Stimulated activated naive CD8-positive, alpha-beta T cell treated with anti-CD3 and anti-CD28 coated beads, Interleukin-15, amount 100 ng/mL, for 72 hours (primary cell): Measurements from ENCODE around the gene ESRRG.
"Not testable (repeated sequence)": the region's sequence is repeated elsewhere in the genome, so short reads cannot be mapped to it uniquely, and the experiment has no call there.

ENCODE experiments used
- ATAC-seq: fragments of 150-1000 bp; cut with Tn5 transposase; 2 replicates; pipeline ENCODE4 v1.10.0; 2021; ENCODE audit warnings: mild to moderate bottlenecking, moderate library complexity
- DNase-seq, 2 donors: peaks; one replicate each; pipeline ENCODE4 v3.0.0; 2021 to 2022
- H3K27ac Mint-ChIP-seq, 2 donors: one replicate each; pipeline ENCODE4 v1.8.0; 2022; ENCODE audit warnings: mild to moderate bottlenecking in 2 of 2, mixed read lengths in 2 of 2, moderate library complexity in 2 of 2
- H3K27me3 Mint-ChIP-seq: one replicate; pipeline ENCODE4 v1.8.0; 2022; ENCODE audit warnings: mixed read lengths
- H3K4me1 Mint-ChIP-seq: one replicate; pipeline ENCODE4 v1.8.0; 2022; ENCODE audit warnings: mild to moderate bottlenecking, mixed read lengths
- H3K4me3 Mint-ChIP-seq, 2 donors: one replicate each; pipeline ENCODE4 v1.8.0; 2022; ENCODE audit warnings: mild to moderate bottlenecking in 2 of 2, mixed read lengths in 2 of 2, moderate library complexity in 1 of 2
- H3K9me3 Mint-ChIP-seq, 2 donors: one replicate each; pipeline ENCODE4 v1.8.0; 2022; ENCODE audit warnings: mixed read lengths in 2 of 2

Gene ESRRG

GRCh38 chr1:216722821-216723220 is 408 bp downstream of the ESRRG start:
- Mint-ChIP-seq H3K4me3 (no peak overlapping the region), H3K4me1 (peaks cover 10% of the 10 kb centered on the region), H3K27ac (no peak overlapping the region), H3K27me3 (peaks cover 14% of the 10 kb centered on the region), H3K9me3 (peaks cover 0 to 4% of the 10 kb centered on the region in 2 donors)
- DNase-seq (no peak), ATAC-seq (no peak)

DNA sequence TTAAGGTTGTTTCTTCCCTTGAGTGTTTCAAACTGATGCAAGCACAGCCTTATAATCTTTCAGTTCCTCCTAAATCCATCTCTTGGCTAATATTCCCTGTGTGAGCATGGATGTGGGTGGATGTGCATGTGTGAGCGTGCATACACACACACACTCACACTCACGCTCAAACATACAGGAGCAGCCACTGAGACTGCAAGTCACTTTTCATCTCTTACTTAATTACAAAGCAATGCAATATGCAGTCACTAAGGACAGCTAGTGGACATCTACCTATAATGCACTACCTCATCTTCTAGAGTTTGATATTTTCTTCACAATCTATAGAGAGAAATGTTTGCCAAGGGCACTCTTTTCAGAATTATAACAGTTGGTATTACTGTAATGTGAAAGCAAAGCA is 1.4 kb downstream of the ESRRG start:
- no peak overlapping the region for H3K27ac Mint-ChIP-seq
- no peak overlapping the region for H3K4me3 Mint-ChIP-seq
- ATAC-seq (no peak), DNase-seq (no peak)
- peaks cover 14% of the 10 kb centered on the region for H3K27me3 Mint-ChIP-seq
- no peaks in the 10 kb centered on the region for H3K9me3 Mint-ChIP-seq
- peaks cover 10% of the 10 kb centered on the region for H3K4me1 Mint-ChIP-seq

DNA sequence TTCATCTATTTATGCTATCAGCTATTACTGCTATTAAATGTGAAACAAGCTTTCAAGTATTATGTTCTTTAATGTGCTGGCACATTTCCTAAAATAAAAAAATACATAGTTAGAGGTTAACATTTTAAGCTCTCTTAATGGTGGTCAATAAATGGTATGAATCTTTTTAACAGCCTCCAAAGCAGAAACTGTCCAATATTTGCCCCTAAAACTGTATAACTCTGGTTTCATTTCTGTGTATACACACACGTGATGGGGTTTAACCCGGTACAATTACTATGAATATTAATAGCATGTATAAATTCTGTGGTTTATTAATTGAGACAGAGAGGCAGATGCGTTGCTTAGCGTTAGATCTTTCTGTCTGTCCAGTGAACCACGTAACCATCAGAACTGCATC is 2.2 kb downstream of the ESRRG start:
- DNase-seq: no peak
- H3K27me3 Mint-ChIP-seq: peaks cover 14% of the 10 kb centered on the region
- H3K9me3 Mint-ChIP-seq: no peaks in the 10 kb centered on the region
- no peak for ATAC-seq
- peaks cover 10% of the 10 kb centered on the region for H3K4me1 Mint-ChIP-seq
- no peak overlapping the region for H3K4me3 Mint-ChIP-seq
- H3K27ac Mint-ChIP-seq: no peak overlapping the region

GRCh38 chr1:216711712-216712111 is 11.5 kb downstream of the ESRRG start:
- Mint-ChIP-seq H3K9me3 (no peaks in the 10 kb centered on the region), H3K4me1 (no peaks in the 10 kb centered on the region), H3K4me3 (no peak overlapping the region), H3K27me3 (no peaks in the 10 kb centered on the region), H3K27ac (no peak overlapping the region)
- no peak for ATAC-seq
- DNase-seq: no peak

DNA sequence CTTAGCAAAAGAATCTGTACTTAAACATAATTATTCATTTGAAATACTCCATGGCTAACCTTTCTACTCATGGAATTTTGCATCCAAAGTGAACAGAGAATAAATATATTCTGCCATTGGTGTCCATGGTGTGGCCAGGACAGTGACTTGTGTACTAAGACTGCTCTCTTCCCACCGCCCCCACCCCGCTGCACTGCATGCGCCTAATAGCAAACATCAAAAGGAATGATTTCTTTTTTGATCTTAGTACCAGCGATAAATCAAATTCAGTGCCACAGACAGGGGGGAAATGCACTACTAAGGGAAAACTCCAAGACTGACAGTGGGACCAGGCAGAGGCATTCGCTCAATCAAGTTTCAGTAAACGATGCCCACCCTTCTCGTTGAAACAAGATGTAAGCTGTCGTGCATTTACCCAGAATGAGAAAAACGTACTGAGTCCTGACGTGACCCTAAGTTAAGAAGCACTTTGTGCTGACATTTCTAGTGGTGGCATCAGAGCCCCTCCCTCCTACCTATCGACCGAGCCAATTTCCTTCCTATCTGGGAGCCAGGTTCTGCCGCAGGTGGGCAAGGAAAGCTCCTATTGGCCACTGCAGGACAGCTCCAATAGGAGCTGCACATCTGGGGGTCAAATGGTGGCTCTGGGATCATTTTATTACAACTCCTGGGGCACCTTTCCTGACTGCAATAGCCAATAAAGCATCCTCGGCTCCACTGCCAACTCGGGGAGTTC is 12.5 kb downstream of the ESRRG start:
- H3K9me3 Mint-ChIP-seq: no peaks in the 10 kb centered on the region
- ATAC-seq: no peak

GRCh38 chr1:216710055-216710454 is 13.2 kb downstream of the ESRRG start:
- no peaks in the 10 kb centered on the region for H3K4me1 Mint-ChIP-seq
- DNase-seq: no peak
- H3K4me3 Mint-ChIP-seq: no peak overlapping the region
- H3K9me3 Mint-ChIP-seq: no peaks in the 10 kb centered on the region
- no peaks in the 10 kb centered on the region for H3K27me3 Mint-ChIP-seq
- H3K27ac Mint-ChIP-seq: no peak overlapping the region
- ATAC-seq: no peak

More for the DNA sequence above, 12.5 kb downstream of the ESRRG start:
- DNase-seq: no peak
- Mint-ChIP-seq H3K4me1 (no peaks in the 10 kb centered on the region), H3K4me3 (no peak overlapping the region), H3K27ac (no peak overlapping the region), H3K27me3 (no peaks in the 10 kb centered on the region)

- Mint-ChIP-seq H3K27me3 (no peaks in the 10 kb centered on the region), H3K27ac (no peak overlapping the region), H3K4me1 (no peaks in the 10 kb centered on the region), H3K9me3 (no peaks in the 10 kb centered on the region), H3K4me3 (no peak overlapping the region)
- ATAC-seq (no peak), DNase-seq (no peak)
Measured at GRCh38 chr1:216705676-216706075, 17.6 kb downstream of the ESRRG start.

GRCh38 chr1:216704065-216704464 is 19.2 kb downstream of the ESRRG start:
- H3K4me3 Mint-ChIP-seq, H3K9me3 Mint-ChIP-seq, H3K4me1 Mint-ChIP-seq, DNase-seq, ATAC-seq, H3K27ac Mint-ChIP-seq, H3K27me3 Mint-ChIP-seq: not testable (repeated sequence)

DNA sequence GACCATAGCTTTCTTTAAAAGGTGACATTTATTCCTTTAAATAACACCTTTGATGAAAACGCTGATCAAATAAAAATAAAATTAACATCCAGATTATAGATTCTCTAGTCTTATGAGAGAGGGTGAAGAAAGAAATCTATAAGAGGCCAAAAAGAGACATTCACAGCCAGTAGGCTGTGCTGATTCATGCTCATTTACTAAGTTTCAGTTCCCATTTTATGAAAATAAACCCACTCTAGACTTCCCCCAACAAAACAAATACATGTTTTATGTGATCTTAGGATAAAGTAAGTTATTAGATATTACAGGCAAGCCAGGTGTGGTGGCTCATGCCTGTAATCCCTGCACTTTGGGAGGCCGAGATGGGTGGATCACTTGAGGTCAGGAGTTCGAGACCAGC is 21.1 kb downstream of the ESRRG start:
- Mint-ChIP-seq H3K27me3 (no peaks in the 10 kb centered on the region), H3K9me3 (no peaks in the 10 kb centered on the region), H3K4me1 (no peaks in the 10 kb centered on the region), H3K27ac (no peak overlapping the region), H3K4me3 (no peak overlapping the region)
- no peak for DNase-seq
- ATAC-seq: no peak

DNA sequence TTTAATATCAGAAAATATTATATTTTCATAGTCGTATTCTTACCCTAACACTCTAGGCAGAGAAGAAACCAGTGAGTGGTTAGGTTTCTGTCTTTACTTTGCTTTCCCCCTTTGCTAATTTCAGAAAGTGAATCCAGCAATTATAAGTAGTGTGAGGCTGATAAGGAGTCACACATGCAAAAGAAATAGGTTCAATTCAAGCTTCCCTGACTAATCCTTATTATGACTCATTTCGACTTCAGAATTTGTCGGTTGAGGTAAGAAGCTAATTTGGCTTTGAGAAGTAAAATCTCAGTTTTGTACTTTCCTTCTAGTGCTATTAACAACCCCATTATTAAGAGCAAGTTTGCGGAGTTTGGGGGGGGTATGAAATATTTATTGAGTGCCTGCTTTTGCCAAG is 22.4 kb downstream of the ESRRG start:
- Mint-ChIP-seq H3K4me3 (no peak overlapping the region), H3K27me3 (no peaks in the 10 kb centered on the region), H3K9me3 (no peaks in the 10 kb centered on the region), H3K27ac (no peak overlapping the region), H3K4me1 (no peaks in the 10 kb centered on the region)
- ATAC-seq (no peak), DNase-seq (no peak)

- no peaks in the 10 kb centered on the region for H3K4me1 Mint-ChIP-seq
- no peak for ATAC-seq
- H3K27ac Mint-ChIP-seq: no peak overlapping the region
Measured at GRCh38 chr1:216691710-216692109, 31.5 kb downstream of the ESRRG start.

DNA sequence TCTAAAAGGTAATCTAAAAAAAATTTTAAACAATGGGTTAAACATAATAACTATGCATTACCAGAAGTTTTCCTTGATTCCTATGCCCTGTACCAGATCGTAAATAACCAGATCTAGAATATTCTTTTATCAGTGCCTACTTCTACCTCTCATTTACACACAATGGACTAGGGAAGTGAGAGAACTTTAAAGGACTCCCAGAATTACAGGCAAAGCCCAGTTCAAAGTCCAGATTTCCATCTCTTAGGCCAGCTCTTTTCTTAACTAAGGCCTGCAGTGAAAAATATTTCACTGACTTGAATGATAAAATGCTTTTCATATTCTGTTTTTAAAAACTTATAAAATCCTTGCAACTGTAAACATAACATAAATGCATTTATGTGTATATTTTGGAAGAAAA is 32.6 kb downstream of the ESRRG start:
- H3K4me1 Mint-ChIP-seq: no peaks in the 10 kb centered on the region
- no peak overlapping the region for H3K4me3 Mint-ChIP-seq
- H3K9me3 Mint-ChIP-seq: no peaks in the 10 kb centered on the region
- DNase-seq (no peak), ATAC-seq (no peak)
- H3K27me3 Mint-ChIP-seq: no peaks in the 10 kb centered on the region
- H3K27ac Mint-ChIP-seq: no peak overlapping the region

More at GRCh38 chr1:216691710-216692109, 31.5 kb downstream of the ESRRG start:
- DNase-seq: no peak
- Mint-ChIP-seq H3K27me3 (no peaks in the 10 kb centered on the region), H3K4me3 (no peak overlapping the region), H3K9me3 (no peaks in the 10 kb centered on the region)

DNA sequence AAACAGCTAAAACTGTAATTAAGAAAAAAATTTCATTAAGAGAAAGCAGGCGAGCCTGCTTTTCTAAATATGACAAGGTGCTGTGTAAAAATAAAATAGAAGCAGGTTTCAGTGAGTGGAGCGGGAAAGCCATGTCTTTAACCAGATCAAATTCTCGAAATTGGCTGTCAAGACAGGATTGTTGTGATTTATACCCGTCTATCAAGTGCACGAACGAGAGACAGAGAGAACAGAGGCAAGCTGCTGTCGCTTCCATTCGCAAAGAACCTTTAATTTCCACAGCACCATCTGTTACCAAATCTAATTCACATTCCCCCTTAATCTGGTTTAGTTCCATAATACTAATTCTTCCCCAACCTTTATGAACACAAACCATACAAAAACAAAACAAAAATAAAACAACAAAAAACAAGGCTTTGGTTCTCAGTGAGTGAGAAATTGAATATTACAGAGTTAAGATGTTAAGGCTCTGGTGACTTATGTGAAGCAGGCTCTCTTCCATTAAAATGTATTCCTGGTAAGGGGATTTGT is 35.0 kb downstream of the ESRRG start:
- H3K27me3 Mint-ChIP-seq: no peaks in the 10 kb centered on the region
- ATAC-seq: no peak
- no peak for DNase-seq
- no peak overlapping the region for H3K27ac Mint-ChIP-seq
- H3K4me1 Mint-ChIP-seq: no peaks in the 10 kb centered on the region
- no peaks in the 10 kb centered on the region for H3K9me3 Mint-ChIP-seq
- H3K4me3 Mint-ChIP-seq: no peak overlapping the region

DNA sequence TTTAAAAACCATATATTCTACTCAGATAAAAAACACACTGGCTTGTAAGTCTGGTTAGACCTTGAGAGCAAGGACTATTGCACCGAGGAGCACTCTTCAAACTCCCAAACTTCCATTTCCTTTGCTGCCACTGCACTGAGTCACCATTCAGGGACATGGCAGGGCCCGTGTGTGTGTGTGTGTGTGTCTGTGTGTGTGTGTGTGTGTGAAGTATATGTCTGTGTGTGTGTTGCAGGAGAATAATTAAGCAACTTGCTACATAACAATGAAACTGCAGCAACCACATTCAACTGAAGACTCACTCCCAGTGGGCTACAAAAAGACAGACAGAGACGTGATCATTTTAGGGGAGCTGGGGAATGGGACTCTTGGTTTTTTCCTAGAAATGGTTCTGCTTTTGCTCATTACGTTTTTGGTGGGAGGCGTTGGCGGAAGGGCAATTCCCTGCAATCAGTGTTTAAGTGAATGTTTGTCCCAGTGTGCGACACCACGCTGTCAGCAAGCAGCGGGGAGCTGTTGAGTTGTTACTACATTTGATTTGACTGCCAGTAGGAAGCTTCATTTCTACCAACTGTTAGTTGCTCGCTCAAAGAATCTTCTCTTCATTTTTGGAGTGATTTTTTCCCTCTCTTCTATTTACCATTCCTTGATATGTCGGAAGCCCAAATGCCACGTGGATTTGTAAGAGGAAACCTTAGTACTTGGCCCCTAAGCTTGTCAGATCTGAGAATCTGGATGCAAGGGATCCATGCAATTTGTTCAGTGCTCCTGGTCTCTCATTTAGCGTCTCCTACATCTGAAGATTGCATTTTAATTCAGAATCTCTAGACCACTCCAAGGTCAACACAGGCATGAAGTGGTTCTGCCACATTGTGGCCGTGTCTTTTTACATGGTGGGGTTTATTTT is 36.1 kb downstream of the ESRRG start:
- Mint-ChIP-seq H3K27me3 (no peaks in the 10 kb centered on the region), H3K27ac (no peak overlapping the region), H3K4me3 (no peak overlapping the region), H3K4me1 (no peaks in the 10 kb centered on the region), H3K9me3 (no peaks in the 10 kb centered on the region)
- DNase-seq (no peak), ATAC-seq (no peak)

GRCh38 chr1:216682752-216683151 is 40.5 kb downstream of the ESRRG start:
- no peak overlapping the region for H3K27ac Mint-ChIP-seq
- H3K27me3 Mint-ChIP-seq: no peaks in the 10 kb centered on the region
- ATAC-seq (no peak), DNase-seq (no peak)
- no peak overlapping the region for H3K4me3 Mint-ChIP-seq
- H3K4me1 Mint-ChIP-seq: no peaks in the 10 kb centered on the region
- H3K9me3 Mint-ChIP-seq: peaks cover 0 to 5% of the 10 kb centered on the region in 2 donors

DNA sequence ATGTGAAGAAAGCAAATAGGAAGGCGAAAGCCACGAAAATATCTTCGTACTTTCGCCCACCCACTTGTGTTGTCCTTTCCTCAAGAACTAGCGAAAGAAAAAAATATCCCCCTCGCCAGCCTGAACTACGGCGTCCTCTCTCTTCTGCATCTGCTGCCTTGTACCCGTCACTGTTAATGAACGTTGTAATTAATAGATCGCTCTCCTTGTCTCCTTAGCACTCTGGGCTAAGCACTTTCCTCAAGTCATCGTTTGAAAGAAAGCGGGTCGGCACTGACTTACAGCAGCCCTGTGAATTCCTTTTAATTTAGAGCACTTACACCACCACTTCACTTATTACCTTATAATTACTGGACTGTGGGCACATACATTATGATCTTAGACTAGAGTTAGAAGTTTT is 44.1 kb downstream of the ESRRG start:
- Mint-ChIP-seq H3K4me3 (no peak overlapping the region), H3K4me1 (no peaks in the 10 kb centered on the region), H3K9me3 (peaks cover 0 to 5% of the 10 kb centered on the region in 2 donors), H3K27me3 (no peaks in the 10 kb centered on the region), H3K27ac (no peak overlapping the region)
- ATAC-seq (no peak), DNase-seq (no peak)
